GM18519 (cell line): ENCODE data around the gene TRIM56.
"Not testable (repeated sequence)": the region's sequence is repeated elsewhere in the genome, so short reads cannot be mapped to it uniquely, and the experiment has no call there.

ENCODE experiments used
- ATAC-seq: cut with Tn5 transposase; IDR thresholded peaks from one replicate; pipeline ENCODE4 v1.9.1; 2021; ENCODE audit warnings: mild to moderate bottlenecking, moderate library complexity; ENCODE audit not compliant: unreplicated experiment, low FRiP score

Gene TRIM56

DNA sequence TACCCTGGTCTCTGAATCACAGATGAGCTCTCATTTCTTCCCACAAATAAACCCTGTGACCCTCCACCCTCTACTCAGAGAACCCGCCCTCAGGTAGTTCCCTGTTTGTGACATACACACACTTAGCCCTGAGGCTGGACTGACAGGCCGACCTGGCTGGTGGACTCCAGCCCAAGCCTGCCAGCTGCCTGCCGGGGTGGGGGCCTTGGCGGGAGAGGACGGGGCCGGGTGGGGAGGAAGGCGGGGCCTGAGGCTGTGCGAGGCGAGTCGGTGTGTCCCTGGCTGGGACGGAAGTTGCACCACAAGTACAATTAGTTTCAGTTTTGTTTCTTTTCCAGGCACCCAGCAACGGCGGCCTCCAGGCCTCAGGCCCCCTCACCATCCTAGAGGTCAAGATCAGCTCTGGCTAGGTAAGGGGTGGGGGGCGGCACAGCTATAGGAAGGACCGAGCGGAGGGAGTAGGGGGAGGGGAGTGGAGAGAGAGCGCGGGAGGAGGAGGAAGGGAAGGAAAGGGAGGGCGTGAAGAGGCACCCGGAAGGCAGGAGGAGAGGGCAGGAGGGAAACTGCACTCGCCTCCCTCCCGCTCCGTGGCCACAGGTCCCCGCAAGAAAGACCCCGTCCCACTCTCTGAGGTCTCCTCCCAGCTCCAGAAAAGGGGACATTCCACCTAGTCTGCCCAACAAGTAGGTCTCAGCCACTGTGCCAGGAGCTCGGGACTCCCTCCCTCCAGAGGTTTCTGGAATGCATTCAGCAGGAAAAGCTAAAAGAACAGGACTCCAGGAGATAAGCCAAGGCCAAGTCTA, at the start of gene TRIM56:
Gene TRIM56 (plus strand): TSS at position 320 of the 803 bp plus-strand sequence. CDS start 1,832 bp downstream, outside the sequence.
- peak; percentile 68 for ATAC-seq

GRCh38 chr7:101035941-101036340, 49.3 kb upstream of the TRIM56 start:
- no peak for ATAC-seq

DNA sequence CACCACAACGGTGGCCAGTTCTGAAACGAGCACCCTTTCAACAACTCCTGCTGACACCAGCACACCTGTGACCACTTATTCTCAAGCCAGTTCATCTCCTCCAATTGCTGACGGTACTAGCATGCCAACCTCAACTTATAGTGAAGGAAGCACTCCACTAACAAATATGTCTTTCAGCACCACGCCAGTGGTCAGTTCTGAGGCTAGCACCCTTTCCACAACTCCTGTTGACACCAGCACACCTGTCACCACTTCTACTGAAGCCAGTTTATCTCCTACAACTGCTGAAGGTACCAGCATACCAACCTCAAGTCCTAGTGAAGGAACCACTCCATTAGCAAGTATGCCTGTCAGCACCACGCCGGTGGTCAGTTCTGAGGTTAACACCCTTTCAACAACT, 44.0 kb upstream of the TRIM56 start:
- ATAC-seq, result not testable (repeated sequence)

GRCh38 chr7:101058355-101058754, 26.9 kb upstream of the TRIM56 start:
- ATAC-seq, result no peak

DNA sequence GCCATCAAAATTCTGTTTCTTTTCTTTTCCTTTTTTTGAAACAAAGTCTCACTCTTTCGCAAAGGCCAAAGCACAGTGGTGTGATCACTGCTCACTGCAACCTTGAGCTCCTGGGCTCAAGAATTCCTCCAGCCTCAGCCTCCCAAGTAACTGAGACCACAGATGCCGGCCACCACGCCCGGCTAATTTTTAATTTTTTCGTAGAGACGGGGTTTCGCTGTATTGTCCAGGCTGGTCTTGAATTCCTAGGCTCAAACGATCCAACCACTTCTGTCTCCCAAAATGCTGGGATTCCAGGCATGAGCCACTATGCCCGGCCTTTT, 25.7 kb upstream of the TRIM56 start:
- ATAC-seq, result no peak

- ATAC-seq, result no peak
Observed at GRCh38 chr7:101060992-101061391, 24.3 kb upstream of the TRIM56 start.

GRCh38 chr7:101064176-101064550, 21.1 kb upstream of the TRIM56 start:
- not testable (repeated sequence) for ATAC-seq

- not testable (repeated sequence) for ATAC-seq
Observed at GRCh38 chr7:101065162-101065561, 20.1 kb upstream of the TRIM56 start.

DNA sequence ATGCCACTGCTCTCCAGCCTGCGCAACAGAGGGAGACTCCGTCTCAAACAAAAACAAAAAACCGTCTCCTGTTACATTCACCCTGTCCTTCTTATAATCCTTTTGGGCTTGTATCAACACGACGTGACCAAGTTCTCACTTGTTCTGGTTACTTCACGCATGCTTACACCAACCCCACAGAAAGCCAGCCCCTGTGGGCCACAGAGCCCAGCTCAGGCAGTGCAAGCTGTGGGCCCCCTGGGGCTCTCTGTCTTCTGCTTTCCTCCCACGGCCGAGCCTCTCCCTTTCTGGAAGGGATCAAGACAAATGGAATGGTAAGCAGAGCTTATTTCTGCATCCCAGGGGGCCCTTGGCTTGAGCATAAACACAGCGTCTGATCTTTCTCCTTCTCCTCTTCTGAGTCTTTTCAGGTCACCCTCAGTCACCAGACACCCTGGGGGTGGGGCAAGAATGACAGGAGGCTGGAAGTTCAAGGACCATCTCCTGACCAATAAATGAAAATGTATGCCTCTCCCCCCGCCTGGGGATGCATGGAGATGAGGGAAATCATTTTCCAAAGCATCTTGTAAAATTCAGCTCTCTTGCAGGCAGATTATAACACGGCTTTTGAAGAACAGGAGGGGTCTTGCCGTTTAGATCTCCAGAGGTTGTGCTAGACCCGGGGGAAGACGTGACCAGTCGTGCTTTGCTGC, 19.0 kb upstream of the TRIM56 start:
- ATAC-seq, result no peak

DNA sequence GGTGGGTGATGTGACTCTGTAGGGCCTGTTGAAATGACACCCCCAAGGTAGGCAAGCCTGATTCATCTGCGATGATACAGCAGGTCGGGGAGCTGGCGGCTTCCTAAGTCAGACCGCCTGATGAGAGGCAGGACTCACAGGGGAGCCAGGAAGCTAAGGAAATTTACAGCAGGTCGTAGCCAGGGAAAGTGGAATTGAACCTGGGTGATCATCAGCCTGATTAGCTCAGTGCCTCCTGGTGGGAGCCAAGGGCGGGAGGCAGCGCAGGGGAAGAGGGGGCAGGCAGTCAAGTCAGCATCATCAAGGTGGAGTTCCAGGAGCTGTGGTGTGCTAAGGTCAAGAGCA, 18.5 kb upstream of the TRIM56 start:
- ATAC-seq, result no peak

DNA sequence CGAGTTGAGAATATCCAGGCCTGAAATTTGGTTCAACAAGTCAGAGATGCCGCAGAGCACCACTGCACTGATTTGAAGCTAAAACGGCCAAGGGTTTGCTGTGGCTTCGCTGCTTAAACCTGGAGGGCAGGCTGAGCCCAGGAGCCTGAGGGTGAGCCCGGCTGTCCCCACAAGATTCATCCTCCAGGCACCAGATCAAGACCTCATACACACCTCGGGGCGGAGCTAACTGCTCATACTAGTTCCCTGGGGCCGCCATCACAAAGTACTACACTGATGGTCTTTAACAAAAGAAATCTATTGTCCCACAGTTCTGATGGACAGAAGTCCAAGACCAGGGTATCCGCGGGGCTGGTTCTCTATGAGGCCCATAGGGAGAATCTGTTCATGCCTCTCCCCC, 16.9 kb upstream of the TRIM56 start:
- no peak for ATAC-seq

GRCh38 chr7:101071362-101072104, 13.7 kb upstream of the TRIM56 start:
- not testable (repeated sequence) for ATAC-seq

DNA sequence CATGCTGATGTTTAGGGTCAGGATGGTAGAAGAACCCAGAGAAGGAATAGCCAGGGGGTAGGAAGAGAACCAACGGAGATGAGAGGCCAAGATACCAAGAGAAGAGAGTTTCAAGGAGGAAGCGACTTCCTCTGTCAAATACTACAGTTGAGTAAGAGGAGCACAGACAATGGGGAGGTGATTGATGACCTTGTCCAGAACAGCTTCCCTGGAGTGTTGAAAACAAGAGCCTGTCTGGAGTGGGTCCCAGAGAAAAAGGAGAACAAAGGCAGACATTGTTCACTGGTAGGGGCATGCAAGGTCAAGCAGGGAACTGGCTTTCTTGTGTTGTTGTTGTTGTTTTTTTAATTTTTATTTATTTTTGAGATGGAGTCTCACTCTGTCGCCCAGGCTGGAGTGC, 9.6 kb upstream of the TRIM56 start:
- ATAC-seq, result no peak

DNA sequence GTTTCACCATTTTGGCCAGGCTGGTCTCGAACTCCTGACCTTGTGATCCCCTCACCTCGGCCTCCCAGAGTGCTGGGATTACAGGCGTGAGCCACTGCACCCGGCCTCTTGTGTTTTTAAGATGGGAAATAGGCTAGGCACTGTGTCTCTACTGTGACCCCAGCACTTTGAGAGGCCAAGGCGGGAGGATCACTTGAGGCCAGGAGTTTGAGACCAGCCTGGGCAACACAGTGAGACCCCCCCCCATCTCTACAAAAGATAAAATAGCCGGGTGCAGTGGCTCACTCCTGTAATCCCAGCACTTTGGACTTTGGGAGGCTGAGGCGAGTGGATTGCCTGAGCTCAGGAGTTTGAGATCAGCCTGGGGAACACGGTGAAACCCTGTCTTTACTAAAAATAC, 9.1 kb upstream of the TRIM56 start:
- ATAC-seq, result not testable (repeated sequence)

- ATAC-seq, result no peak
Observed at GRCh38 chr7:101077303-101078086, 7.8 kb upstream of the TRIM56 start.

DNA sequence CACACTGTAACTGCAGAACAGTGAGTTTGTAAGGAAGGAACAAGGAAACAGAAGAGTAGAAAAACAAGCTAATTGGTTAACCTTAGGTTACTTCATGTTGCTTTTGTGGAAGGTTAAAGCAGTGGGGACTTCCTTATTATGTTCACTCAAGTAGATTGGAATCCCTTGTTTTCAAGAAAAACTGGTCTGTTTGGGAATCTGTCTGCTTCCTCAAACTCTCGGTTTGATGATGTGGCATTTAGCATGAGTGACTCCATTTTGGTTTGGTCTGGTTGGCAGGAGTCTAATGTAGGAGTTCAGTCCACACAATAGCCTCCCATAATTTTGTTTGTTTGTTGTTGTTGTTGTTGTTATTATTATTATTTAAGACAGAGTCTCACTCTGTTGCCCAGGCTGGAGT, 3.8 kb upstream of the TRIM56 start:
- ATAC-seq, result no peak

DNA sequence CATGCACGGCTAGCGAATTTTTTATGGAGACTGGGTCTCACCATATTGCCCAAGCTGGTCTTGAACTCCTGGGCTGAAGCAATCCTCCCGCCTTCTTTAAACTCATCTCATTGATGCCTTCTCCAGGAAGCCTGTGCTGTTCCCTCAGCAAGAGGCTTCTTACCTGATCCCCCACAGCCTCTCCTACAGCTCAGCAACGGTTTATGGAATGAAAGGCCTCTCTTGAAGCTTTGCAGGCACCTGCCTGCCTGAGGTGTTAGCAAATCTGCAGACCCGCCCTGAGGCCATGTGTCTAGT, 468 bp upstream of the TRIM56 start:
- no peak for ATAC-seq

DNA sequence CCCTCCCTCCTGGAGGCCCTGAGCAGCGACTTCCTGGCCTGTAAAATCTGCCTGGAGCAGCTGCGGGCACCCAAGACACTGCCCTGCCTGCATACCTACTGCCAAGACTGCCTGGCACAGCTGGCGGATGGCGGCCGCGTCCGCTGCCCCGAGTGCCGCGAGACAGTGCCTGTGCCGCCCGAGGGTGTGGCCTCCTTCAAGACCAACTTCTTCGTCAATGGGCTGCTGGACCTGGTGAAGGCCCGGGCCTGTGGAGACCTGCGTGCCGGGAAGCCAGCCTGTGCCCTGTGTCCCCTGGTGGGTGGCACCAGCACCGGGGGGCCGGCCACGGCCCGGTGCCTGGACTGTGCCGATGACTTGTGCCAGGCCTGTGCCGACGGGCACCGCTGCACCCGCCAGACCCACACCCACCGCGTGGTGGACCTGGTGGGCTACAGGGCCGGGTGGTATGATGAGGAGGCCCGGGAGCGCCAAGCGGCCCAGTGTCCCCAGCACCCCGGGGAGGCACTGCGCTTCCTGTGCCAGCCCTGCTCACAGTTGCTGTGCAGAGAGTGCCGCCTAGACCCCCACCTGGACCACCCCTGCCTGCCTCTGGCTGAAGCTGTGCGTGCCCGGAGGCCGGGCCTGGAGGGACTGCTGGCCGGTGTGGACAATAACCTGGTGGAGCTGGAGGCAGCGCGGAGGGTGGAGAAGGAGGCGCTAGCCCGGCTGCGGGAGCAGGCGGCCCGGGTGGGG, 2.2 kb downstream of the TRIM56 start:
- ATAC-seq, result no peak

GRCh38 chr7:101088069-101088425, 2.8 kb downstream of the TRIM56 start:
- ATAC-seq, result no peak

DNA sequence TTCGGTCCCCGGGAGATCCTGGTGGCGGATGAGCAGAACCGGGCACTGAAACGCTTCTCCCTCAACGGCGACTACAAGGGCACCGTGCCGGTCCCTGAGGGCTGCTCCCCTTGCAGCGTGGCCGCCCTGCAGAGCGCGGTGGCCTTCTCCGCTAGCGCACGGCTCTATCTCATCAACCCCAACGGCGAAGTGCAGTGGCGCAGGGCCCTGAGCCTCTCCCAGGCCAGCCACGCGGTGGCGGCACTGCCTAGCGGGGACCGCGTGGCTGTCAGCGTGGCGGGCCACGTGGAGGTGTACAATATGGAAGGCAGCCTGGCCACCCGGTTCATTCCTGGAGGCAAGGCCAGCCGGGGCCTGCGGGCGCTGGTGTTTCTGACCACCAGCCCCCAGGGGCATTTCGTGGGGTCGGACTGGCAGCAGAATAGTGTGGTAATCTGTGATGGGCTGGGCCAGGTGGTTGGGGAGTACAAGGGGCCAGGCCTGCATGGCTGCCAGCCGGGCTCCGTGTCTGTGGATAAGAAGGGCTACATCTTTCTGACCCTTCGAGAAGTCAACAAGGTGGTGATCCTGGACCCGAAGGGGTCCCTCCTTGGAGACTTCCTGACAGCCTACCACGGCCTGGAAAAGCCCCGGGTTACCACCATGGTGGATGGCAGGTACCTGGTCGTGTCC, 3.7 kb downstream of the TRIM56 start:
- no peak for ATAC-seq
